SHP77 (cell line): ENCODE results near the gene HBZ.
"Not testable (repeated sequence)": the region's sequence is repeated elsewhere in the genome, so short reads cannot be mapped to it uniquely, and the experiment has no call there.

ENCODE experiments used
- DNase-seq, 2 experiments: peaks; one replicate each; lab custom pipeline; 2025; lab: John Stamatoyannopoulos, UW

HBZ gene

DNA sequence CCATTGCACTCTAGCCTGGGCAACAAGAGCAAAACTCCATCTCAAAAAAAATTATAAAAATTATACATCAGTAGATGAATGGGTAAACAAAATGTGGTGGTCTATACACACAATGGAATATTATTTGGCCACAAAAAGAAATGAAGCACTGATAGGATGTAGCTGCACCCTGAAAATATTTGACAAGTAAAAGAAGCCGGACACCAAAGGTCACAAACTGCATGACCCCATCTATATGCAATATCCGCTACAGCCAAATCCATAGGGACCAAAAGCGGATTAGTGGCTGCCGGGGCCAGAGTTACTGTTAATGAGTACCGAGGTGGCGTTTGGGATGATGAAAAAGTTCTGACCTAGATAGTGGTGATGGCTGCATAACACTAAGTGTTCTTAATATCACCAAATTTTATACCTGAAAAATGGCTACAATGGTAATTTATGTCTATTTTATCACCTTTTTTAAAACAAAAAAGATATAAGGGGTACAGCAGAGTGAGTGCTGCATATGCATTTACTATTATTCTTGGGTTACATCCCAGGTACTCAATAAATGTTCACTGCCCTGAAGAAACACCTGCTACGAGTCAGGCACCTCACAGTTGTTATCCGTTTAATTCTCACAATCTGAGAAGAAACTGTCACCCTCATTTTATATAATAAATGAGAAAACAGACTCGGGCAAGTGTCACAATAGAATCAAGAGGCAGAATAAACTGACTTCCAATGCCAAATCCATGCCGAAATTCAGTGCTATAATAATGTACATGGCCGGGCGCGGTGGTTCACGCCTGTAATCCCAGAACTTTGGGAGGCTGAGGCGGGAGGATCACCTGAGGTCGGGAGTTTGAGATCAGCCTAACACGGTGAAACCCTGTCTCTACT is 27.0 kb downstream of the HBZ start:
- DNase-seq = no peak

DNA sequence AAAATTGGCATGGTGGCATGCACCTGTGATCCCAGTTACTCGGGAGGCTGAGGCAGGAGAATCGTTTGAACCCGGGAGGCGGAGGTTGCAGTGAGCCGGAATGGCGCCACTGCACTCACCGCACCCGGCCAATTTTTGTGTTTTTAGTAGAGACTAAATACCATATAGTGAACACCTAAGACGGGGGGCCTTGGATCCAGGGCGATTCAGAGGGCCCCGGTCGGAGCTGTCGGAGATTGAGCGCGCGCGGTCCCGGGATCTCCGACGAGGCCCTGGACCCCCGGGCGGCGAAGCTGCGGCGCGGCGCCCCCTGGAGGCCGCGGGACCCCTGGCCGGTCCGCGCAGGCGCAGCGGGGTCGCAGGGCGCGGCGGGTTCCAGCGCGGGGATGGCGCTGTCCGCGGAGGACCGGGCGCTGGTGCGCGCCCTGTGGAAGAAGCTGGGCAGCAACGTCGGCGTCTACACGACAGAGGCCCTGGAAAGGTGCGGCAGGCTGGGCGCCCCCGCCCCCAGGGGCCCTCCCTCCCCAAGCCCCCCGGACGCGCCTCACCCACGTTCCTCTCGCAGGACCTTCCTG is 27.7 kb downstream of the HBZ start, which contains the start of gene HBQ1:
TSS of gene HBQ1 (plus strand) at position 359 of the 575 bp plus-strand sequence. CDS start at position 387, 28 bp downstream.
- DNase-seq = peak in 1 of 2 experiments; percentile 51

- DNase-seq = peak; percentile 83 to 89
Observed at GRCh38 chr16:180681-181564, 28.5 kb downstream of the HBZ start.

DNA sequence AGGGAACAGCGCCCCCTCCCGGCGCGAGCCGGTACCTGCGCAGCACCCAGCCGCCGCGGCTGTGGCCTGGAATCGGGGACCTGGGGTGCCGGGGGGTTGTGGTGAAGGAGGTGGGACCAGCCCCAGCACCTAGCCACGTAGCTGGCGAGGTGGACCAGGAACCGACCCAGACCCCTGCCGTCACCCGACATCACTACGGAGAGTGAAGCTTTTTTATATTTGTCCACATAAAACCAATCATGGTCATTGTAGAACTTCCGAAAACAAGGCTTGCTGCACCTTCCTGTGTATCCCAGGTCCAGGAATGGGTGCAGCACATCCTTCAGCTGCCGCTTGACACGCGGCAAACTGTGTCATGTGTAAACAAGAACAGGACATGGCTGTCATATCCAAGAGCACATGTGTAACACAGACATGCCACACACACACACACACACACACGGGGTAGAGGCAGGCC is 29.1 kb downstream of the HBZ start:
- DNase-seq = no peak

GRCh38 chr16:183005-183404 is 30.6 kb downstream of the HBZ start:
- no peak for DNase-seq

GRCh38 chr16:185213-185612 is 32.8 kb downstream of the HBZ start:
- DNase-seq = no peak

DNA sequence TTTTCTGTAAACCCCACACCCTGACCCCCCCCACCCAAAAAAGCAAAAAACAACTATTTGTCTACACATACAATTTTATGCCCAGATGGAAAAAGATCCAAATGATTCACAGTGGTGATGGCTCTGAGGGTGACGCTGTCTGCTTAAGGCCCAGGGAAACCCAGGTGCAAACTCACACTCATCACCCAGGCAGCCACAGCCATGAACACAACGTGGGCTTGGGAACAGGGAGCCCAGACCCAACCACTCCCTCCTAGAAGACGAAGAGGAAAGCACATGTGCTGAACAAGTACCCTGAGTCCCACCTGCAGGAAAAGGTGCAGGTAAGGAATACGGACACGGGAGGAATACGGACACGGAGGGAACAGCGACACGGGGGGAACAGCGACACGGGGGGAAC is 33.2 kb downstream of the HBZ start:
- no peak for DNase-seq

GRCh38 chr16:187330-187729 is 34.9 kb downstream of the HBZ start:
- DNase-seq = no peak

DNA sequence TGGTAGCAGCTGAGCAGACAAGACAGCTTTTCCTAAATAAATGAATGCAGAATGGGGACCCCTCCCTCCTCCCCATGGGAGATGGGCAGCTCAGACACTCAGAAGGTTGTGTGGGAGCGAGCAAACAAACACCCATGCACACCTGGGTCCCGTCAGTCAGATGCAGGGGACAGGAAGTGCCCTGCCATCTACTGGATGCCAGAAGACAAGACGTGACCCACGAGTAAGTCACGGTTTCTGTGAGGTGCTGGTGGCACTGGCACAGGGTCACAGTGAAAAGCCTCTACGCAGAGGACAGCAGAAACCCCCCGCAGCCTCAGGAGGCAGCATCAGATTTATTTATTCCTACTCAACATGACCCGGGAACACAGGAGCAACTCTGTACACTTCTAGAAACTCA is 36.2 kb downstream of the HBZ start:
- DNase-seq = no peak

GRCh38 chr16:189604-190186 is 37.3 kb downstream of the HBZ start:
- DNase-seq = no peak

DNA sequence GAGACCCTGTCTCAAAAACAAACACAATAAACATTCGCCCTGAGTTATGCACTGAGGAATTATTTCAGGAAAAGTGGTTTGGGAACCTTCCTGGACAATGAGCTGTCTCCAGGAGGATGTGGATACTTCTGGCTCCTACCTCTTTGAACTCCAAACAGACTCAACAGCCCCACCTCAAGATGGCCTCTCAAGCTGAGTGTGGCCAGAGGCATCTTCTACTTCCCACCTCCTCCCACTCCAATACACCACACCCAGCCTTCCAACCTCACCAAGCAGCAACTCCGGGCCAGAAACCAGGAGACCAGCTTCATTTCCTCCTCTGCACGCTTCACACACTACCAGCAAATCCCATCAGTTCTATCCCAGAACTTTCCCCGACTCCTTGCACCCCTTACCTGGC is 39.4 kb downstream of the HBZ start:
- no peak for DNase-seq

- no peak for DNase-seq
Observed at GRCh38 chr16:192686-193085, 40.2 kb downstream of the HBZ start.

GRCh38 chr16:193441-193840 is 41.0 kb downstream of the HBZ start:
- no peak for DNase-seq

DNA sequence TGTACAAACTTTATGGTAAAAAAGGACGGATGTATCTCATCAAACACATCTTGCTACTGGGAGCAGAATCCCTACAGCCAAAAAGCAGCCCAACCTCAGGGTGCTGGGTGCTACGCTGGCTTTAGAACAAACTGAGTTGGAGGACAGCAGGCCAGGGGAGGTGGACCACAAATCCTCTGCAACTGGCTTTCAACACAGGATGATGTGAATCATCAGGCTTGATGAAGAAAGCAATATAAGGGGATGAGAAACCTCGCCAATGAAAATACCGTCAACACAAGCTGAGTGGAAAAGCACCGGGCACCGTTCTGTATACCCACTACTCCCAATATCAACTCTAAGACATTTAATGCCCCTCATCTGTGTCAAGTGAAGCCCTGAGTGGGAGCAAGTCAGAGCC is 42.1 kb downstream of the HBZ start:
- DNase-seq = no peak

- DNase-seq = no peak
Observed at GRCh38 chr16:200388-200787, 47.9 kb downstream of the HBZ start.

DNA sequence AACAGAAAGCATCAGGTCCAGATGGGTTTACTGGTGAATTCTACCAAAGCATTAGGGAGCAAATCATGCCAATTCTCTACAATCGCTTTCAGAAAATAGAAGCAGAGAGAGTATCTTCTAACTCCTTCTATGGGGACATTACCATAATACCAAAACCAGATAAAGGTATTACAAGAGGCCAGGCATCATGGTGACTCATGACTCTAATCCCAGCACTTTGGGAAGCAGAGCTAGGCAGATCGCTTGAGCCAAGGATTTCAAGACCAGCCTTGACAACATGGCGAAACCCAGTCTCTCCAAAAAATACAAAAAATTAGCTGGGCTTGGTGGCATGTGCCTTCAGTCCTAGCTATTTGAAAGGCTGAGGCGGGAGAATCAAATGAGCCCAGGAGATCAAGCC is 50.8 kb downstream of the HBZ start:
- DNase-seq = no peak

DNA sequence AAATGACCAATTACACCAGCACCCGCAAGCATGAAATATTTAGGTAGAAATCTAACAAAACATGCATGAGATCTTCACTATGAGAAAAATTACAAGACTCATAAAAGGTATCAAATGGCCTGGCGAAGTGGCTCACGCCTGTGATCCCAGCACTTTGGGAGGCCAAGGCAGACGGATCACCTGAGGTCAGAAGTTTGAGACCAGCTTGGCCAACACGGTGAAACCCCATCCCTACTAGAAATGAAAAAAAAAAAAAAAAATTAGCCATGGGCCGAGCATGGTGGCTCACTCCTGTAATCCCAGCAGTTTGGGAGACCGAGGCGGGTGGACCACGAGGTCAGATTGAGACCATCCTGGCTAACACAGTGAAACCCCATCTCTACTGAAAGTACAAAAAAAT is 51.6 kb downstream of the HBZ start:
- not testable (repeated sequence) for DNase-seq
